Neural progenitor cell (in vitro differentiated cells): ENCODE measurements around the gene C16orf46.

Experiments
- EZH2 ChIP-seq: fragments of 200-600 bp; sonication (generic); IDR thresholded peaks from 2 replicates; pipeline ENCODE4 v1.6.1; 2017; ENCODE audit warnings: antibody characterized with exemption, mild to moderate bottlenecking, moderate library complexity
- EZH2phosphoT487 ChIP-seq: fragments of 200-600 bp; sonication (generic); IDR thresholded peaks from 2 replicates; pipeline ENCODE4 v1.6.1; 2017; ENCODE audit warnings: antibody characterized with exemption
- TF ChIP-seq, protein P1 (sequence below): fragments of 200-600 bp; sonication (generic); IDR thresholded peaks from 2 replicates; pipeline ENCODE4 v1.5.1; 2017; ENCODE audit warnings: antibody characterized with exemption, mild to moderate bottlenecking

GRCh38 chr16:81094771-81095251 is 17.8 kb upstream of the C16orf46 start:
- TF ChIP-seq, protein P1, sequence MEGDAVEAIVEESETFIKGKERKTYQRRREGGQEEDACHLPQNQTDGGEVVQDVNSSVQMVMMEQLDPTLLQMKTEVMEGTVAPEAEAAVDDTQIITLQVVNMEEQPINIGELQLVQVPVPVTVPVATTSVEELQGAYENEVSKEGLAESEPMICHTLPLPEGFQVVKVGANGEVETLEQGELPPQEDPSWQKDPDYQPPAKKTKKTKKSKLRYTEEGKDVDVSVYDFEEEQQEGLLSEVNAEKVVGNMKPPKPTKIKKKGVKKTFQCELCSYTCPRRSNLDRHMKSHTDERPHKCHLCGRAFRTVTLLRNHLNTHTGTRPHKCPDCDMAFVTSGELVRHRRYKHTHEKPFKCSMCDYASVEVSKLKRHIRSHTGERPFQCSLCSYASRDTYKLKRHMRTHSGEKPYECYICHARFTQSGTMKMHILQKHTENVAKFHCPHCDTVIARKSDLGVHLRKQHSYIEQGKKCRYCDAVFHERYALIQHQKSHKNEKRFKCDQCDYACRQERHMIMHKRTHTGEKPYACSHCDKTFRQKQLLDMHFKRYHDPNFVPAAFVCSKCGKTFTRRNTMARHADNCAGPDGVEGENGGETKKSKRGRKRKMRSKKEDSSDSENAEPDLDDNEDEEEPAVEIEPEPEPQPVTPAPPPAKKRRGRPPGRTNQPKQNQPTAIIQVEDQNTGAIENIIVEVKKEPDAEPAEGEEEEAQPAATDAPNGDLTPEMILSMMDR, result no peak
- TF ChIP-seq EZH2, result no peak
- TF ChIP-seq EZH2phosphoT487, result no peak
